ENCODE measurements around the gene ENDOV.

DNA sequence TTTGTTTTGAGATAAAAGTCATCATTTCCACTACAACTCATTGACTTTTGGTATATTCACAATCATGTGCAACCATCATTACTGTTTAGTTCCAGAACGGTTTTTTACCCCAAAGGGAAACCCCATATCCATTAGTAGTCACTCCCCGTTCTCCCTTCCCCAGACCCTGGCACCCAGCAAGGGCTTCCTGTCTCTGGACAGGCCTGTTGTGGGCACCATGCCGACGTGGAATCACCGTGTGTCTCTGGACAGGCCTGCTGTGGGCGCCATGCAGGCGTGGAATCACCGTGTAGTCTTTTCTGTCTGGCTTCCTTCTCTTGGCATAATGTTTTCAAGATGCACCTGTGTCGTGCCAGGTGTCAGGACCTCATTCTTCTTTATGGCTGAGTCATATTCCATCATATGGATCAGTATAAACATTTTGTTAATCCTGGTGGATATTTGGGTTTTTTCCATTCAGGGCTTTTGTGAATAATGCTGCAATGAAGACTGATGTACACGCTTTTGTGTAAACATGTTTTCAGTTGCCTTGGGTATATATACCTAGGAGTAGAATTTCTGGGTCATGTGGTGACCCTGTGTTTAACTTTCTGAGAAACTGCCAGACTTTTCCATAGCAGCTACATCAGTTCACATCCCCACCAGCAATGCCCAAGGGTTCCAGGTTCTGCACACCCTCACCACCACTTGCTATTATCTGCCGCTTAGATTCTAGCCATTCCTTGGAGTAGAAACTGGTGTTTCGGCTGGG, 19.1 kb downstream of the ENDOV start:
- TF ChIP-seq, protein P1, sequence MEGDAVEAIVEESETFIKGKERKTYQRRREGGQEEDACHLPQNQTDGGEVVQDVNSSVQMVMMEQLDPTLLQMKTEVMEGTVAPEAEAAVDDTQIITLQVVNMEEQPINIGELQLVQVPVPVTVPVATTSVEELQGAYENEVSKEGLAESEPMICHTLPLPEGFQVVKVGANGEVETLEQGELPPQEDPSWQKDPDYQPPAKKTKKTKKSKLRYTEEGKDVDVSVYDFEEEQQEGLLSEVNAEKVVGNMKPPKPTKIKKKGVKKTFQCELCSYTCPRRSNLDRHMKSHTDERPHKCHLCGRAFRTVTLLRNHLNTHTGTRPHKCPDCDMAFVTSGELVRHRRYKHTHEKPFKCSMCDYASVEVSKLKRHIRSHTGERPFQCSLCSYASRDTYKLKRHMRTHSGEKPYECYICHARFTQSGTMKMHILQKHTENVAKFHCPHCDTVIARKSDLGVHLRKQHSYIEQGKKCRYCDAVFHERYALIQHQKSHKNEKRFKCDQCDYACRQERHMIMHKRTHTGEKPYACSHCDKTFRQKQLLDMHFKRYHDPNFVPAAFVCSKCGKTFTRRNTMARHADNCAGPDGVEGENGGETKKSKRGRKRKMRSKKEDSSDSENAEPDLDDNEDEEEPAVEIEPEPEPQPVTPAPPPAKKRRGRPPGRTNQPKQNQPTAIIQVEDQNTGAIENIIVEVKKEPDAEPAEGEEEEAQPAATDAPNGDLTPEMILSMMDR (IDR thresholded peaks at IDR 0.05 in 2 of 3, conservative IDR thresholded peaks at IDR 0.05 in 1 of 3; ENCODE audit: borderline replicate concordance in 1 of 3, insufficient read depth in 1 of 3, low read depth in 2 of 3, low read length in 2 of 3), result no peak
- no peak for TF ChIP-seq ATF3 (IDR thresholded peaks at IDR 0.05)

Data from HCT116 (cell line).